SK-N-MC (cell line): ENCODE measurements around the gene SLC35B1.

Experiments
- DNase-seq: peaks from one replicate; pipeline ENCODE4 v3.0.0-alpha.2; 2011; ENCODE audit warnings: low read depth, low spot score
- H3K27ac ChIP-seq: fragments of 200-600 bp; sonication (generic); 2 replicates; pipeline ENCODE4 v1.5.1; 2016; ENCODE audit warnings: mixed run types
- H3K36me3 ChIP-seq: fragments of 200-600 bp; sonication (generic); 2 replicates; pipeline ENCODE4 v1.6.1; 2017; ENCODE audit warnings: antibody characterized with exemption, low read length, mixed read lengths; ENCODE audit not compliant: insufficient read depth
- H3K4me3 ChIP-seq: fragments of 200-600 bp; sonication (generic); 2 replicates; pipeline ENCODE4 v1.5.1; 2016
- H3K9ac ChIP-seq: fragments of 200-600 bp; sonication (generic); 2 replicates; pipeline ENCODE4 v1.8.0; 2017; ENCODE audit warnings: mixed run types, mixed read lengths; ENCODE audit not compliant: insufficient read length
- H3K9me3 ChIP-seq: fragments of 200-600 bp; sonication (generic); 2 replicates; pipeline ENCODE4 v1.6.1; 2017; ENCODE audit warnings: low read depth, mild to moderate bottlenecking, antibody characterized with exemption, low read length, moderate library complexity, mixed read lengths
- EZH2 ChIP-seq: fragments of 200-600 bp; sonication (generic); IDR thresholded peaks from one replicate; pipeline ENCODE4 v1.6.1; 2017; ENCODE audit warnings: antibody characterized with exemption
- FOXP2 ChIP-seq: optimal IDR thresholded peaks from 2 replicates; pipeline ENCODE3; 2011; ENCODE audit warnings: mild to moderate bottlenecking, moderate library complexity; ENCODE audit not compliant: insufficient read depth; ENCODE audit errors: extremely low read length, control extremely low read depth
- POLR2AphosphoS5 ChIP-seq: IDR thresholded peaks from 2 replicates; pipeline ENCODE4 v1.6.1; 2012; ENCODE audit warnings: mild to moderate bottlenecking, low read depth, low read length, borderline replicate concordance

SLC35B1 gene

DNA sequence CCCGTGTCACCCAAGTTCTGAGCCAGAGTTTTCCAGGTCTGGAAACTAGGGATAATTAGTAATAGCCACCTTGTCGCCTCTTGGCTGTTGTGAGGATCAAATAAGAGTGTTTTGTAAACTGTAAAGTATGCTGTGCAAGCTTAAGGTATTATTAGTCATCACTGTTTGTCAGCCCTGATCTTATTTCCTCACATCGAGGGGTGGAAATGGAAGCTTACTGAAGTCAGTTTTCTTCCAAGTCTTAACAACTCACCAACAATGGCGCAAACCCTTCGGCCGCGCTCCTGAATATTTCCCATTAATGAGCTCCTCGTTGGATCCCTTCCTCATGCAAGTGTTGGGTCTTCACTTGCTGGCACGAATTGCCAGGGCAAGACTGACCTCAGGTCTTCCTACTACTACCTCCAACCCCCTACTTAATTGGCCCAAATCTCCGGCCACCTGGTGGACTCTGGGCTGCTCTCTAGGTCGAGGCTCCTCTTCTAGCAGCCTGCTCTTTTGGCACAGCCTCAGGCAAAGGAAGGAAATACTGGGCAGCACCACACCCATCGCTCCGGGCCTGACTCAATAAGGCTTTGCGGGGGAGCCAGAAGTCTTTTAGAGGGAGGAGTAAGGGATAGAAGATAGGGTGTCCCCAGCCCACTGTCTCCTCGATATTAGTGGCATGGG lies 885 bp upstream of the SLC35B1 start:
- TF ChIP-seq EZH2 (no peak), POLR2AphosphoS5 (no peak), FOXP2 (no peak)
- no peak overlapping the region for H3K9ac ChIP-seq
- DNase-seq: no peak
- H3K36me3 ChIP-seq: peaks cover 25% of the 10 kb centered on the region
- H3K9me3 ChIP-seq: no peaks in the 10 kb centered on the region
- peak overlapping the region; percentile 91 for H3K4me3 ChIP-seq
- H3K27ac ChIP-seq: no peak overlapping the region

DNA sequence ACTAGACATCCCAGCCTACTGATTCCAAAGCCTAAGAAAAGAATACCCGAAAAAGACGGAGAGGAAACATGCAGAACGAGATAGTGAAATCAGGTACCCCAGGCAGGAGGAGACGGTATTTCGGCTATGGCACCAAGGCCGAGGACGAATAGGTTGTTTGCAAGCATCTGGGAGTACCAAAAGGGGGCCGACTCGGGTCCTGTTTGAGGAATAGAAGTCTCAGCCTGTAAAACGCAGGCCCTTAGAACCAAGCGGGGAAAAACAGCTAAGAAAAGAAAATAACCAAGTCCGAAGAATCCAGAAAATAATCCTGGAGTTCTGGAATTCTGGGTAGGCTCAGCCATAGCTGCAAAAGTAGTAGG lies 537 bp downstream of the SLC35B1 start:
- peaks cover 36% of the 10 kb centered on the region for H3K36me3 ChIP-seq
- H3K9me3 ChIP-seq: no peaks in the 10 kb centered on the region
- H3K4me3 ChIP-seq: peak overlapping the region; percentile 91
- H3K27ac ChIP-seq: peak overlapping the region; percentile 90; the same call in 1 of the 2 replicates
- DNase-seq: no peak
- peak overlapping the region; percentile 89 for H3K9ac ChIP-seq
- TF ChIP-seq FOXP2 (no peak), POLR2AphosphoS5 (no peak), EZH2 (no peak)

DNA sequence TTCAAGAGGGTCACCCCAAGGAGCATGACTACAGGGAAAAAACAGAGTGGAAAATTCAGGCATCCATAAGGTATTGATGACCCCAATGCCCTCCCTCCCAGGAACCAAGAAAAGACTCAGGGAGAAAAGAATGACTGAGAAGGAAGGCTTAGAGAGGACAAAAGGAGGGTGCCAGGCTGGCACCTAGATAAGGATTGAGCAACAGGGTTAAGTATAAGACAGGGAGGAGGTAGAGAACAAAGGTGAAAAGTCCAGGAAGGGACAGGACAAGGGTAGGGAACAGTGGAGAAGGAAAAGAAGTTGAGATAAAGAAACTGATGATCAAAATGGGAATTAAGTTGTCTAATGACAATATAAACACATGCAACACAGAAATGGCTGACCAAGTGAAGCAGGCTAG lies 2.5 kb downstream of the SLC35B1 start:
- H3K9ac ChIP-seq: no peak overlapping the region
- H3K4me3 ChIP-seq: no peak overlapping the region
- DNase-seq: no peak
- peaks cover 55% of the 10 kb centered on the region for H3K36me3 ChIP-seq
- no peak for TF ChIP-seq FOXP2
- TF ChIP-seq EZH2: no peak
- no peak for TF ChIP-seq POLR2AphosphoS5
- H3K9me3 ChIP-seq: no peaks in the 10 kb centered on the region
- no peak overlapping the region for H3K27ac ChIP-seq

DNA sequence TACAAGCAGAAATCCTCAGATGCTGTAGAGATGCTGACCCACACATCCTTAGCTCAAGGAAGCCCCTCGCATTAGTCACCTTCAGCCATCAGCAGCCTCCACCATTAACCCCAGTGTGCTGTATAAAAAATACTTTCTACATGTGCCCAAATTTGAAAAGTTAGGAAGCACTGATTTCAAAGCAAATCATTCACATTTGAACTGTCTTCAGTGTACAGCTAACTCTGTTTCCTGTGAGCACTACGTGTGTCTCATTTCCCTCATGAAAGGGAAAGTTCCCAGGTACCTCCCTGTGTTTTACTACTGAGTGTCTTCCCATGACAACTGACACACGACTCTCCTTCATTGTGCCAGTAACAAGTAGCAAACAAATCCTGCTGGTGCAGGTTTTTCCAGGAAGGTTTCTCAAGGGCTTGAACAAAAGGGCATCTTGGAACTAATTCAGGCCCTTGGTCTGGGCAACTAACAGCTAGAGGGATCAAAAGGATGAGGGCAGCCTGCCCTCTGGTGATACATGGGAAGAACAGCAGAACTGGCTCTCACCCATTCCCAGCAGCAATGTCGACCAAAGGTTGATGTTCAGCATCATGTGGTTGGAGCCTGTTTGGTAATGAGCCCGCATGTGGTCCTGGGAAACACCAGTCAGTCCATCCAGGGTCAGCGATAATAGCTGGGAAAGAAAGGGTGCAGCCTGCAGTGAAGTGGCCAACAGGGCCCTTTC lies 4.0 kb downstream of the SLC35B1 start:
- peaks cover 58% of the 10 kb centered on the region for H3K36me3 ChIP-seq
- TF ChIP-seq POLR2AphosphoS5 (no peak), EZH2 (no peak), FOXP2 (no peak)
- H3K4me3 ChIP-seq: no peak overlapping the region
- no peak for DNase-seq
- H3K9me3 ChIP-seq: no peaks in the 10 kb centered on the region
- H3K9ac ChIP-seq: no peak overlapping the region
- H3K27ac ChIP-seq: no peak overlapping the region

DNA sequence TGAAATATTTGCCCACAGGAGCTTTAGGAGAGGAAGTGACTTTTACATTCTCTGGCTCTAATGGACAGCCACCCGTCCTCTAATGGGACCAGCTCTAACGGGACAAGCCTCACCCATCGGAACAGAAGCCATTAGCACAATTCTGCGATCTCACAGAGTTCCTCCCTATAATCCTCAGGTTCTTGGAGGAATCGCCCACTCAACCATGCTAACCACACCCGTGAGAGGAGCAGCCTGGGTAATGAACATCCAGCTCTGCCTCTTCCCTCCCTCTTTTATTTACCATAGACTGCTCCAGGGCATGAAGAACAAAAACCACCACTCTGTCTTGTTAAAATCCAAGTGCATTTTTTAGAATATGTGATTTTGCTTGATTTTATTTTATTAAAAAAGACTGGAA lies 6.8 kb downstream of the SLC35B1 start:
- H3K9me3 ChIP-seq: no peaks in the 10 kb centered on the region
- TF ChIP-seq POLR2AphosphoS5 (no peak), FOXP2 (no peak), EZH2 (no peak)
- H3K4me3 ChIP-seq: no peak overlapping the region
- DNase-seq: no peak
- H3K27ac ChIP-seq: no peak overlapping the region
- H3K36me3 ChIP-seq: peaks cover 57% of the 10 kb centered on the region
- no peak overlapping the region for H3K9ac ChIP-seq

DNA sequence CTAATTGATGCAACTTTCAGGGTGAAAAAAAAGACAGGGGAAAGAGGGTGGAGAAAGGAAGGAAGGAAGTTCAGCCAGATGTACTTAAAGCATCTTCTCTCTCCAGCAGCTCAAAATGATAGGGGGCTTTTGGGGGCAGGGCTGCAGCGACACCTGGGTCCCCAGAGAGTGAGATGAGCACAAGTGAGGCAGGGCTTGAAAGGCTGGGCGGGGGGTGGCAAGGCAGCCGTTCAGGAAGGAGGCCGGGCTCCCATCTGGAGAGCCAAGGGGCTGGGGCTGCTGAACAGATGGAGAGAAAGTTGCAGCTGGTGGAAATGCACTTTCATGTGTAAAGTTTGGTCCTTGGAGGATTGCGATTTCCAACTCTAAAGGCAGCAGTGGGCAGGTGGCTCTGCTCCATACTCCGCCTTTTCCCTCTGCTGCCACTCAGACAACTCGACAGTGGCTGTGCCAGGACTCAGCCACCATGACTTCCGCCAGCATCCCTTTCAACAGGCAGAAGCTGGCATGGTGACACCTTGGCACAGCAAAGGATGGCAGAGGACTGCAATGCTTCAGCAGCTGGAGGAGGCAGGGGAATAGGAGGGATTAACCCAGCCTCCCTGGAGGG lies 7.7 kb downstream of the SLC35B1 start:
- no peak overlapping the region for H3K9ac ChIP-seq
- peaks cover 48% of the 10 kb centered on the region for H3K36me3 ChIP-seq
- no peak overlapping the region for H3K4me3 ChIP-seq
- no peak for DNase-seq
- TF ChIP-seq EZH2 (no peak), POLR2AphosphoS5 (no peak), FOXP2 (no peak)
- no peak overlapping the region for H3K27ac ChIP-seq
- no peaks in the 10 kb centered on the region for H3K9me3 ChIP-seq

DNA sequence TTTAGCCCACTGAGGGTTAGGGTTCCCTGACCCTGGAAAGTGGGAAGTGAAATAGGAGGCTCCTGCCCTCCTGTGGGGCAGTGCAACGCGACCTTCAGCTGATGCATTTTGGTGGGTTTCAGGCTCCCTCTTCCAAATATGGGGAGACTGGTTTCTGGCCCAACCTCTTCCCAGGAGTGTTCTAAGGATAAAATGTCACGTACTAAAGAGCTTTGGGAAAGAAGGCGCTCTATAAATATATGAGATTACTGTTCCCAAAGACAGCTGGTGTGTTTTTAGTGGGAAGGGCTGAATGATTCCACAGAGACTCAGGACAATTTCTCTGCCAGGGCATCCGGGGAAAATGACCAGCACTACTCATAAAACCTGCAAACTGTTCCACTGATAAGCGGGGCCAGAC lies 9.8 kb downstream of the SLC35B1 start:
- no peak for DNase-seq
- H3K27ac ChIP-seq: no peak overlapping the region
- H3K4me3 ChIP-seq: no peak overlapping the region
- H3K9ac ChIP-seq: no peak overlapping the region
- no peak for TF ChIP-seq FOXP2
- TF ChIP-seq POLR2AphosphoS5: no peak
- no peak for TF ChIP-seq EZH2
- H3K36me3 ChIP-seq: peaks cover 27% of the 10 kb centered on the region
- no peaks in the 10 kb centered on the region for H3K9me3 ChIP-seq

DNA sequence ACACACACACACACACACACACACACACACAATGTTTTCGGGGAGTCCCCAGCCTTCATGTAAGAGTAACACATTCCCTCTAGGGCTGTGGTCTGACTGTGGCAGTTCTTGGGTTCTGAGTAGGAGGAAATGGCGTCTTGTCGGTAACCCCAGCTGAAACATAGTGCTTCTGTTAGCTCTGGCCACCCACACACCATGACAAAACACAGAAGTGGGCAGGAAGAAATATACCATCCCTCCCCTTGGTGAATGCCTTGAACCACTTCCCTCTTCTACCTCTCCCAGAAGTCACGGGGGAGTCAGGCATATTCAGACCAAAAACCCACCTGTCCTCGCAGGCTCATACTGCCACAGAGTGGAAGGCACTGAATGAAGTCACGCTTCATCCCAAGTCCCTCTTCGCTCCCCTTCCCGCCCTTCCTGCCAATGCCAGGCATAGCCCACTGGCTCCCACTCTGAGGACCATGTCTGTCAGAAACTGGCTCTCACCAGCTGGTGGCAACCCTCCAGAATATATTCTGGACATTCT lies 11.5 kb downstream of the SLC35B1 start:
- DNase-seq: no peak
- no peak overlapping the region for H3K9ac ChIP-seq
- H3K36me3 ChIP-seq: peaks cover 14% of the 10 kb centered on the region
- H3K4me3 ChIP-seq: no peak overlapping the region
- H3K9me3 ChIP-seq: no peaks in the 10 kb centered on the region
- no peak overlapping the region for H3K27ac ChIP-seq
- TF ChIP-seq EZH2: no peak
- TF ChIP-seq POLR2AphosphoS5: no peak
- TF ChIP-seq FOXP2: no peak
